Measurements from ENCODE around the gene N4BP3. TPM values are rescaled to one million over a fixed set of nuclear protein-coding genes. Genes with fewer than 3 reads are reported as not detected.

N4BP3 gene
- total and polyA plus RNA-seq, 4 experiments from 2014 or later, result 0.30 to 2.0 (median 1.1) TPM

GRCh38 chr5:178153530-178154340, 40.4 kb downstream of the N4BP3 start, which contains the start of gene NHP2:
Gene NHP2 (minus strand): TSS chr5:178153885. CDS start chr5:178153817, 68 bp downstream.
- no peaks in the 10 kb centered on the region for H3K27me3 ChIP-seq (ENCODE audit: insufficient read depth, low read length)
- intact Hi-C loops (cut with micrococcal nuclease), result loop anchor here (1.0 to 5.0 kb wide), 6 partner anchors 11 to 841 kb away; partner anchors contain the start of genes HNRNPAB, N4BP3, RMND5B and TMED9
- peaks cover 21 to 53% (median 30%) of the 10 kb centered on the region in 4 donors for H3K4me1 Mint-ChIP-seq
- H3K27ac ChIP-seq (ENCODE audit: low read depth, low read length), result peak within 1 kb of the TSS; percentile 70
- POLR2A ChIA-PET (ENCODE audit: partially characterized antibody), result interaction anchor here (0.7 to 3.5 kb wide), 13 partner anchors 11 to 1020 kb away, joined by 3 to 19 read pairs (median 5); partner anchors contain the start of genes B4GALT7, HNRNPAB, NSD1 and RMND5B
- peak within 1 kb of the TSS; percentile 87 to 96 (median 90) for H3K27ac Mint-ChIP-seq
- peaks cover 0 to 3% (median 0%) of the 10 kb centered on the region in 8 donors for H3K9me3 Mint-ChIP-seq
- CTCF ChIA-PET (ENCODE audit: partially characterized antibody), result interaction anchor here (1.1 to 20.7 kb wide), 5 partner anchors 10 to 81 kb away, joined by 3 to 283 read pairs (median 4); no protein-coding TSS in a partner anchor
- peaks cover 34% of the 10 kb centered on the region for H3K4me1 ChIP-seq (ENCODE audit: insufficient read depth, low read length)
- H3K9me3 ChIP-seq (ENCODE audit: control insufficient read depth in 1 of 2, low read length in 2 of 2), result no peaks in the 10 kb centered on the region
- peaks cover 24% of the 10 kb centered on the region for H3K36me3 ChIP-seq (ENCODE audit: insufficient read depth, low read length)
- DNase-seq, result peak; percentile 96 to 98 (median 96)
- peaks cover 12 to 33% of the 10 kb centered on the region in 2 donors for H3K36me3 Mint-ChIP-seq
- H3K27me3 Mint-ChIP-seq, result no peaks in the 10 kb centered on the region
- H3K4me3 ChIP-seq (ENCODE audit: low read length in 2 of 2), result peak within 1 kb of the TSS; percentile 65
- peak within 1 kb of the TSS; percentile 92 to 98 (median 96) for H3K4me3 Mint-ChIP-seq

DNA sequence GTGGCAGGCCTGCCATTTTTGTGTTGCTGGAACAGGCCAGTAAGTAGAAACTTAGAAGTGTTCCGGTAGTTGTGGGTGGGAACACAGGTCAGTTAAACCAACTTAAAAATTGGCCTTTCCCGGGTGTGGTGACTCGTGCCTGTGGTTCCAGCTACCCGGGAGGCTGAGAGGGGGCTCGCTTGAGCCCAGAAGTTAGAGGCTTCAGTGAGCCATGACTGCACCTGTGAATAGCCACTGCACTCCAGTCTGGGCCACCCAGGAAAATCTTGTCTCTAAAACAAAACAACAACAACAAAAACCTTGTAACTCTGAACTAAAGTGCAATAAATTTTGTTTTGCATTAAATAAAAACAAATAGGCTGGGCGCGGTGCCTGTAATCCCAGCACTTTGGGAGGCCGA, 41.7 kb downstream of the N4BP3 start:
- intact Hi-C loops (cut with micrococcal nuclease), result no loop called here
- peaks cover 17 to 40% (median 28%) of the 10 kb centered on the region in 4 donors for H3K4me1 Mint-ChIP-seq

GRCh38 chr5:178160176-178160575, 46.8 kb downstream of the N4BP3 start:
- Histone ChIP-seq H3K9me3 (ENCODE audit: control insufficient read depth in 1 of 2, low read length in 2 of 2) (no peaks in the 10 kb centered on the region), H3K36me3 (ENCODE audit: insufficient read depth, low read length) (no peaks in the 10 kb centered on the region), H3K4me1 (ENCODE audit: insufficient read depth, low read length) (peaks cover 3% of the 10 kb centered on the region), H3K4me3 (ENCODE audit: low read length in 2 of 2) (no peak overlapping the region), H3K27ac (ENCODE audit: low read depth, low read length) (no peak overlapping the region), H3K27me3 (ENCODE audit: insufficient read depth, low read length) (no peaks in the 10 kb centered on the region)
- Mint-ChIP-seq H3K4me3 (no peak overlapping the region), H3K36me3 (no peaks in the 10 kb centered on the region), H3K27ac (peak overlapping the region in 1 of 7 donors; percentile 42), H3K27me3 (peaks cover 8 to 16% of the 10 kb centered on the region in 2 donors), H3K9me3 (no peaks in the 10 kb centered on the region), H3K4me1 (peaks cover 1 to 10% (median 7%) of the 10 kb centered on the region in 4 donors)
- CTCF ChIA-PET (ENCODE audit: partially characterized antibody), result interaction anchor here (20.7 kb wide), 1 partner anchor 83 kb away, joined by 283 read pairs; no protein-coding TSS in a partner anchor
- POLR2A ChIA-PET (ENCODE audit: partially characterized antibody), result no interaction called here
- intact Hi-C loops (cut with micrococcal nuclease), result no loop called here
- DNase-seq, result no peak

More for the DNA sequence above, 41.7 kb downstream of the N4BP3 start:
- peaks cover 0 to 3% (median 0%) of the 10 kb centered on the region in 8 donors for H3K9me3 Mint-ChIP-seq
- peaks cover 10 to 20% of the 10 kb centered on the region in 2 donors for H3K36me3 Mint-ChIP-seq
- peak overlapping the region in 2 of 7 donors; percentile 15 to 87 for H3K27ac Mint-ChIP-seq
- Histone ChIP-seq H3K4me1 (ENCODE audit: insufficient read depth, low read length) (peaks cover 26% of the 10 kb centered on the region), H3K27ac (ENCODE audit: low read depth, low read length) (no peak overlapping the region), H3K36me3 (ENCODE audit: insufficient read depth, low read length) (peaks cover 11% of the 10 kb centered on the region), H3K9me3 (ENCODE audit: control insufficient read depth in 1 of 2, low read length in 2 of 2) (no peaks in the 10 kb centered on the region), H3K4me3 (ENCODE audit: low read length in 2 of 2) (no peak overlapping the region), H3K27me3 (ENCODE audit: insufficient read depth, low read length) (no peaks in the 10 kb centered on the region)
- H3K27me3 Mint-ChIP-seq, result no peaks in the 10 kb centered on the region
- ChIA-PET CTCF (ENCODE audit: partially characterized antibody) (interaction anchor here (1.1 to 20.7 kb wide), 2 partner anchors 7 to 78 kb away, joined by 3 to 283 read pairs; no protein-coding TSS in a partner anchor), POLR2A (ENCODE audit: partially characterized antibody) (interaction anchor here (0.6 to 1.0 kb wide), 2 partner anchors 8 to 49 kb away, joined by 3 read pairs; partner anchors contain the start of gene HNRNPAB)
- no peak for DNase-seq
- H3K4me3 Mint-ChIP-seq, result peak overlapping the region in 1 of 8 donors; percentile 95

DNA sequence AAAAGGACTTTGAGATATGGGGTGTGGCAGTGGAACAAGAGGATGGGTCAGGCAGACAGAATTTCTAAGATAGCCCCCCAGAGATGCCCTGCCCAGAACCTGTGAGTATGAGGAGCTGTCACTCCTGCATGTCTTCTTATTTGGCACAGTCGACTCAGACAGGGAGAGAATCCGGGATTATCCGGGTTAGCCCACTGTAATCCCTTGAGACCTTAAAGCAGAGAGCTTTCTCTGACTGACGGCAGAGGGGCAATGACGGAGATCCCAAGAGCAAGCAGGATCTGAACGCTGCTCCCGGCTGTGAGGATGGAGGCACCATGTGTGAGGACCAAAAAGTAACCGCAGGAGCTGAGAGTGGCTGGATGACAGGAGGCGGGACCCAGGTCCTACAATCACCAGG, 49.1 kb downstream of the N4BP3 start:
- intact Hi-C loops (cut with micrococcal nuclease), result no loop called here
- POLR2A ChIA-PET (ENCODE audit: partially characterized antibody), result interaction anchor here (0.9 to 1.1 kb wide), 2 partner anchors 41 to 86 kb away, joined by 3 read pairs; no protein-coding TSS in a partner anchor
- CTCF ChIA-PET (ENCODE audit: partially characterized antibody), result interaction anchor here (1.0 to 3.4 kb wide), 7 partner anchors 12 to 87 kb away, joined by 3 to 40 read pairs (median 5); no protein-coding TSS in a partner anchor
- Mint-ChIP-seq H3K9me3 (no peaks in the 10 kb centered on the region), H3K4me3 (no peak overlapping the region), H3K27ac (no peak overlapping the region), H3K27me3 (peaks cover 8 to 20% of the 10 kb centered on the region in 2 donors), H3K4me1 (peaks cover 1 to 10% (median 6%) of the 10 kb centered on the region in 4 donors), H3K36me3 (no peaks in the 10 kb centered on the region)
- Histone ChIP-seq H3K9me3 (ENCODE audit: control insufficient read depth in 1 of 2, low read length in 2 of 2) (no peaks in the 10 kb centered on the region), H3K27ac (ENCODE audit: low read depth, low read length) (no peak overlapping the region), H3K27me3 (ENCODE audit: insufficient read depth, low read length) (no peaks in the 10 kb centered on the region), H3K36me3 (ENCODE audit: insufficient read depth, low read length) (no peaks in the 10 kb centered on the region), H3K4me3 (ENCODE audit: low read length in 2 of 2) (no peak overlapping the region), H3K4me1 (ENCODE audit: insufficient read depth, low read length) (peaks cover 3% of the 10 kb centered on the region)
- no peak for DNase-seq

DNA sequence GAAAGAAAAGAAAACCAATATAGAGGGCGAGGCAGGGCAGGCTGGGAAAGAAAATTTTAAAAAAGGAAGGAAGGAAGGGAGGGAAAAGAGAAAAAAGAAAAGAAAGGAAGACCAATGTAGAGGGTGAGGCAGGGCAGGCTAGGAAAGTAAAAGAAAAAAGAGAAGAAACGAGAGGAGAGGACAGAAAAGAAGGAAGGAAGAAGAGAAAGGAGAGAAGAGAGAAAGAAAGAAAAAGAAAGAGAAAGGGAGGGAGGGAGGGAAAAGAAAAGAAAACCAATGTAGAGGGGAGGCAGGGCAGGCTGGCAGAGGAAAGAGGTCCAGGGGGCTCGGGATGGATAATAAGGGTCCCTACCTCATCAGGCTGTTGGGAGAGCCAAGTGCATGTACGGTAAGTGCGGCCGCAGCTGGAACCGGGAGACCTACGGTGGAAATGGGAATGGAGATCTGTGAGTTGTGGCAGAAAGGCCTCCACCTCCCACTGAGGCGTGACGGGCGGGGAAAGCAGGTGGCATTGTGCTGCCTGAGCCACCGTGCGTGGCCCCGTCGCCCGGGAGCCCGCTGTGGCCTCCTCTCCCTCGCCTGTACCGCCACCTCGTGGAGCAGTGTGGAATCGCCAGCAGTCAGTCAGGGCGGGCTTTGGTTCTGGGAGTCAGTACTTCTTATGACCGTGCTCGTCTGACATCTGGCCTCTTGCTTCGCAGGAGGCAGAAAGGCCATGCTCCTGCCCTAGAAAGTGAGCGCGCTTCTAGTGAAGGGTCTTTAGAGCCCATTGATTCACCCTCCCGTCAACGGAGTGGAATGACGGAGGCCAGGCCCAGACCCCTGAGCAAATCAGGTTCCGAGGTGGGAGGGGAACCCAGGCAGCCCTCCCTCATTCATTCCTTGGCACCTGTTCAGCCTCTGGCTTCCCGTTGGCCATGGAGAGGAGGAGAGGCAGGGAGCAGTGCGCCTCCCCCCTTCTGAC, 50.7 kb downstream of the N4BP3 start:
- Histone ChIP-seq H3K27me3 (ENCODE audit: insufficient read depth, low read length) (no peaks in the 10 kb centered on the region), H3K27ac (ENCODE audit: low read depth, low read length) (no peak overlapping the region), H3K4me1 (ENCODE audit: insufficient read depth, low read length) (peaks cover 3% of the 10 kb centered on the region), H3K36me3 (ENCODE audit: insufficient read depth, low read length) (no peaks in the 10 kb centered on the region), H3K9me3 (ENCODE audit: control insufficient read depth in 1 of 2, low read length in 2 of 2) (no peaks in the 10 kb centered on the region), H3K4me3 (ENCODE audit: low read length in 2 of 2) (no peak overlapping the region)
- no peaks in the 10 kb centered on the region for H3K36me3 Mint-ChIP-seq
- H3K27ac Mint-ChIP-seq, result peak overlapping the region in 3 of 7 donors; percentile 13 to 59 (median 53)
- intact Hi-C loops (cut with micrococcal nuclease), result loop anchor here (1.0 kb wide), 3 partner anchors 10 to 43 kb away; no protein-coding TSS in a partner anchor
- peak overlapping the region in 2 of 8 donors; percentile 22 to 65 for H3K4me3 Mint-ChIP-seq
- CTCF ChIA-PET (ENCODE audit: partially characterized antibody), result interaction anchor here (0.6 to 3.4 kb wide), 7 partner anchors 10 to 156 kb away, joined by 3 to 40 read pairs (median 5); partner anchors contain the start of gene NHP2
- no peaks in the 10 kb centered on the region for H3K9me3 Mint-ChIP-seq
- peaks cover 1 to 10% (median 6%) of the 10 kb centered on the region in 4 donors for H3K4me1 Mint-ChIP-seq
- H3K27me3 Mint-ChIP-seq, result peaks cover 8 to 20% of the 10 kb centered on the region in 2 donors
- POLR2A ChIA-PET (ENCODE audit: partially characterized antibody), result interaction anchor here (0.7 kb wide), 1 partner anchor 9 kb away, joined by 3 read pairs; no protein-coding TSS in a partner anchor
- peak; percentile 86 to 91 (median 88) for DNase-seq

- CTCF ChIA-PET (ENCODE audit: partially characterized antibody), result interaction anchor here (0.9 to 5.1 kb wide), 5 partner anchors 10 to 90 kb away, joined by 3 to 31 read pairs (median 4); no protein-coding TSS in a partner anchor
Measured at GRCh38 chr5:178165581-178165980, 52.2 kb downstream of the N4BP3 start.

More at GRCh38 chr5:178165581-178165980, 52.2 kb downstream of the N4BP3 start:
- Histone ChIP-seq H3K4me3 (ENCODE audit: low read length in 2 of 2) (no peak overlapping the region), H3K36me3 (ENCODE audit: insufficient read depth, low read length) (no peaks in the 10 kb centered on the region), H3K27ac (ENCODE audit: low read depth, low read length) (no peak overlapping the region), H3K27me3 (ENCODE audit: insufficient read depth, low read length) (no peaks in the 10 kb centered on the region), H3K4me1 (ENCODE audit: insufficient read depth, low read length) (peaks cover 3% of the 10 kb centered on the region), H3K9me3 (ENCODE audit: control insufficient read depth in 1 of 2, low read length in 2 of 2) (no peaks in the 10 kb centered on the region)
- Mint-ChIP-seq H3K27me3 (peaks cover 8 to 20% of the 10 kb centered on the region in 2 donors), H3K27ac (no peak overlapping the region), H3K36me3 (no peaks in the 10 kb centered on the region), H3K4me3 (no peak overlapping the region), H3K9me3 (no peaks in the 10 kb centered on the region), H3K4me1 (peaks cover 1 to 10% (median 6%) of the 10 kb centered on the region in 4 donors)
- no peak for DNase-seq
- intact Hi-C loops (cut with micrococcal nuclease), result no loop called here
- POLR2A ChIA-PET (ENCODE audit: partially characterized antibody), result no interaction called here
